HG03064 (cell line): Measurements from ENCODE around the gene LHX3.

Experiments
- ATAC-seq: cut with Tn5 transposase; IDR thresholded peaks from one replicate; pipeline ENCODE4 v1.9.1; 2021; ENCODE audit warnings: low read depth; ENCODE audit not compliant: unreplicated experiment

Gene LHX3

GRCh38 chr9:136228107-136228875 lies 23.4 kb upstream of the LHX3 start:
- ATAC-seq = no peak

- no peak for ATAC-seq
These were observed 21.9 kb upstream of the LHX3 start for GRCh38 chr9:136226680-136227407.

DNA sequence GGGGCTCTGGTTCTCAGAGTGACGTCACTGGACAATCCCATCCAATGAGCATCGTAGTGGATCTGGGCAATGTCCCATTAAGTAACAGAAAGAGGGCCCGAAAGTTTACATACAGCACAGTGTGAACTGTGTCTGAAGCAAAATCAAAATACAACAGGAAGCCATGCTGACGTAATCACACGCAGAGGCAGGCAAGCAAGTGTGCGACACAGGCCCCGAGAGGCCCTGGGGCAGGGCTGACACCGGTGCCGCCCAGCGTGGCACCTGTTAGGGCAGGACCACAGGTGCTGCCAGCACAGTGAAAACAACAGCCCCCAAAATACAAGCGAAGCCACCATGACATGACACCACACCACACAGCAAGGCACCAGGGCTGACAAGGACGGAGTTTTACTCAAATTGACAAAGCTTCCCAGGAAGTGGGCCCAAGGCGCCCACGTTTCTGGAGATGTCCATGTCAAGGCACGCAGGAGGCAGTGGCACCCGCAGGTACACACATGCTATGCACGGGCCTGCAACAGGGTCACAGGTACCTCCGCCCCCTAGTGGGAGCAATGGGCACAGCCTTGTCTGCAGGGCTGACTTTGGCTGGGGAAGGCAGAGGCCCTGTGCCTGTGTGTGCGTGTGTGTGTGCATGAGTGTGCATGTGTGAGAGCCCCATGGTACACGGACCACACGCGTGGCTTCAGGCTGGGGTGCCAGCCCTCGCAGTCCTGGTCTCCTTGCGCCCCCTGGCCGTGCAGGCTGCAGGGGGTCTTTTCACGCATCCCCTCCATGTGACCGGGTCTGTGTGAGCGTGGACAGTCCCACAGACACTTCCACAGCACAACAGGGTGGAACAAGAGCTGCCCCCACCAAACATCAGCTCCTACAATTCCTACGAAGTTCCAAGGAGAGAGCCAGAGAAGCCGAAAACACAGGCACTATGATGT lies 21.1 kb upstream of the LHX3 start:
- no peak for ATAC-seq

- ATAC-seq = no peak
These were observed 20.4 kb upstream of the LHX3 start for GRCh38 chr9:136225366-136225747.

DNA sequence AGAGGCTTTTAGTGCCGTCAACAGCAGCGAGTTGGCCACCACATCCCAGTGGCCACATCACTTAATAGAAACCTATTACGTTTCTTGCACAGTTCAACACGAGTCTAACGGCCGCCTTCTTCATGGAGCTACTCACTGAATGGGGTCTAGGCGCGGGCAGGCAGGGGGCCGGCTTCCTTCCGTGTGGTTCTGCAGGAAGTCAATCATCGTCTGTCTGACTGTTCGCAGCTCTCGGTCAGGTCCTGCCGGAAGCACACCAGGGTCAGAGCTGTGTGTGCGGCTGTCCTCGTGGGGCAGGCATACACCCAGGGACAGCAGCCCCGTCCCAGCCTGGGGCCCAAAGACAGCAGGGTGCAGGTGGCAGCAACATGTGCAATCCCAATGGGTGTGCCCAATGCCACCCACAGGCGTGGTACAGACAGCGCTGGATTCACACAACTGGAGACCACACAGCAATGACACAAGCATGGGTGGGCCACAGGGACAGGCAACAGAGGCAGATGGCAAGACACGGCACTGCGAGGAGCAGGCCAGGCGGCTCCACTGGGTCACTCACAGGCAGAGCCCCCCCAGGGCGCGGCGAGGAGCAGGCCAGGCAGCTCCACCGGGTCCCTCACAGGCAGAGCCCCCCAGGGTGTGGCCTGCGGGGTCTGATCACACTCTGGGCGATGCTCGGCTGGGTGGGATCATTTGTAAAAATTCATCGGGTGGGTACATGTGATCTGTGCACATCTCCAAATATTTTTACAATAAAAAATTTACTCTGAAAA lies 19.1 kb upstream of the LHX3 start:
- ATAC-seq = no peak

GRCh38 chr9:136222906-136223285 lies 18.0 kb upstream of the LHX3 start:
- no peak for ATAC-seq

GRCh38 chr9:136222166-136222905 lies 17.4 kb upstream of the LHX3 start:
- ATAC-seq = no peak

- no peak for ATAC-seq
These were observed 15.2 kb upstream of the LHX3 start for GRCh38 chr9:136220017-136220729.

DNA sequence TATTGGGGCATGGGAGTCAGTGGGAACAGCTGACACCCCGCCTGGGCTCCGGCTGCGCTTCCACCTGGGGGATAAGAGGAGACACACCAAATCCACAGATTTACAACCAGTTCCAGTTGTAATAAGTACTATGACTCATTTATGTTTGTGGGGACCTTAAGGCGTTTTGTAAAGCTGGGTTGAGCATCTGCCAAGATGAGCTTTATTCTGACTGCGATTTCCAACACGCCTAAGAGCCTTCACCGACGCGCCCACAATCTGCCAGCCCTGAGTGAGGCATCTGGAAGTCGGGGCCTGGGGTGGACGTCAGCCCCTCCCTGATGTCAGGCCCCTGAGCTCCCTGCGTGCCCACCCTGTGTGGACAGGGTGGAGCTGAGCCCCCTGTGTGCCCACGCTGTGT lies 14.3 kb upstream of the LHX3 start:
- no peak for ATAC-seq

GRCh38 chr9:136218673-136219072 lies 13.7 kb upstream of the LHX3 start:
- ATAC-seq = no peak

DNA sequence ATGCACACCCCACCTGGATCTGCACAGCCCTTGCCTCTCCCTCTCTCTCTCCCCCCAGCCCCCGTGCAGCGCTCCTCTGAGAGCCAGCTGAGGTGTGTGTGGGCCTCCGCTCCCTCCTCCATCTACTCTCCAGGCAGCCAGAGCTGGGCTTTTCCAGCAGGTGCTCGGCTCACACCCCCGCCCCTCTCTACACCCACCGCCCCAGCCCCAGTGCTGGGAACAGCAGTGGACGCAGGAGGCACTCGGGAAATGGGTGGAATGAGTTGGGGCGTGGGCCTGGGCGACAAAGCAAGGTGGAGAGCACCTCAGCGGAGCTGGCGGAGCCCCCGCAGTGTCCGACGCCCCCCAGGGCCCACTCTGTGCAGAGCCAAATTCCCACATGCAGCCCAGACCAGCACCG lies 13.3 kb upstream of the LHX3 start:
- no peak for ATAC-seq

- ATAC-seq = no peak
These were observed 11.8 kb upstream of the LHX3 start for GRCh38 chr9:136216541-136217244.

DNA sequence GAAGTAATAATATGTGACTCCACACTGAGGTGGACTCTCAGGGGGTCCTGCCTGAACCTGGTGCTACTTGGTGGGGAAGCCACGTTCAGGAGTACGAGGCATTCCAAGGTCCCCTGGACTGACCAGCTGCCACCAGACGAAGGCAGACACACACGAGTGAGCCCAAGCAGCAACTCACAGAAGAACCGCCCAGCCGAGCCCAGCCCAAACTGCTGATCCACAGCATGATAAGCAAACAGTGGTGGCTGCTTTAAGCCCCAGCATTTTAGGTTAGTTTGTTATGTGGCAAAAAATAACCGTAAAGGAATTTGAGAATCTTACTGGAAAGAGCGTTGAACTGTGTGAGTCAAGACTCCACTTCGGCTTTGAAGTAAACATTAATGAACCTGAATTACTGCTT lies 8.8 kb upstream of the LHX3 start:
- ATAC-seq = no peak

GRCh38 chr9:136212345-136212950 lies 7.5 kb upstream of the LHX3 start:
- ATAC-seq = no peak

- no peak for ATAC-seq
These were observed 6.8 kb upstream of the LHX3 start for GRCh38 chr9:136211441-136212344.

DNA sequence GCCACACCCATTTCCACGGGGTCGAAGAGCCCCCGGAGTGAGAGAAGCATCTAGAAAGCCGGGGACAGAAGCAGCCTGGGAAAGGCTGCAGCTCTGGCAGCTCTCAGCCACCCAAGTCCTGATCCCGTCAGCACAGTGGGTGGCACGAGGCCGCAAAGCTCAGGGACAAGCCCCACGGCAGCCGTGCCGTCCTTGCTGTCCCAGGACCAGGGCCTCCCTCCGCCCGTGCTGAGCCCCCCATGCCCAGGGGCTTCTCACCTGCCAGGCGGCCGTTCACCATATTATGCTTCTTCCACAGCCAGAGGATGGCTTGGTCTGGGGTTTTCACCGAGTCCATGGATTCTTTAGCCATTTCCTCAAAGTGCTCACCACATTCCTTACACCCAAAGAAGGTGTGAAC lies 6.1 kb upstream of the LHX3 start:
- ATAC-seq = no peak

- ATAC-seq = no peak
These were observed 5.3 kb upstream of the LHX3 start for GRCh38 chr9:136210276-136210675.
